PC-3 (cell line): Measurements from ENCODE around the gene FGF12. TPM values are rescaled to one million over a fixed set of nuclear protein-coding genes. Genes with fewer than 3 reads are reported as not detected.

ENCODE experiments used
- ATAC-seq: fragments of 200-7000 bp; cut with Tn5 transposase; 2 replicates; pipeline ENCODE4 v1.9.1; 2020; ENCODE audit warnings: mild to moderate bottlenecking, moderate library complexity
- BruUV-seq: library from RNA; stranded (reverse); fragments of 400-500 nt; replicated peaks from 2 replicates; lab custom pipeline; 2021; lab: Mats Ljungman, UMichigan
- CTCF ChIA-PET: fragments of 300-600 bp; sonication (Branson Sonifier 250); formaldehyde crosslinking; loops from one replicate; lab custom pipeline; 2022; ENCODE audit warnings: antibody characterized with exemption; lab: Charles Lee
- POLR2A ChIA-PET: fragments of 300-600 bp; sonication (Branson Sonifier 250); formaldehyde crosslinking; loops from one replicate; lab custom pipeline; 2022; ENCODE audit warnings: antibody characterized with exemption; ENCODE audit not compliant: unreplicated experiment; lab: Charles Lee
- DNase-seq: peaks from one replicate; pipeline ENCODE4 v3.0.0-alpha.2; 2015
- H2AFZ ChIP-seq: fragments of 300-600 bp; sonication (generic); 2 replicates; pipeline ENCODE4 v1.6.0; 2016; ENCODE audit warnings: antibody characterized with exemption, low read length
- H3F3A ChIP-seq: fragments of 300-600 bp; sonication (generic); one replicate; pipeline ENCODE4 v1.6.0; 2017; ENCODE audit warnings: antibody characterized with exemption, low read length, control low read depth, mild to moderate bottlenecking; ENCODE audit not compliant: unreplicated experiment
- H3K27ac ChIP-seq: fragments of 300-600 bp; sonication (generic); 2 replicates; pipeline ENCODE4 v1.5.1; 2016; ENCODE audit warnings: mild to moderate bottlenecking, low read length
- H3K27me3 ChIP-seq: fragments of 300-600 bp; sonication (generic); 2 replicates; pipeline ENCODE4 v1.6.1; 2016; ENCODE audit warnings: low read length, mixed read lengths
- H3K36me3 ChIP-seq: fragments of 300-600 bp; sonication (generic); 2 replicates; pipeline ENCODE4 v1.6.1; 2016; ENCODE audit warnings: low read depth, mixed run types, low read length, mixed read lengths
- H3K4me1 ChIP-seq: fragments of 300-600 bp; sonication (generic); 2 replicates; pipeline ENCODE4 v1.5.1; 2016; ENCODE audit warnings: low read length; ENCODE audit not compliant: insufficient read depth
- H3K4me2 ChIP-seq: fragments of 300-600 bp; sonication (generic); 2 replicates; pipeline ENCODE4 v1.6.0; 2016; ENCODE audit warnings: low read length
- H3K4me3 ChIP-seq: fragments of 300-600 bp; sonication (generic); 2 replicates; pipeline ENCODE4 v1.5.1; 2016; ENCODE audit warnings: mild to moderate bottlenecking, low read length, mixed read lengths
- H3K79me2 ChIP-seq: fragments of 300-600 bp; sonication (generic); 2 replicates; pipeline ENCODE4 v1.6.1; 2017; ENCODE audit warnings: low read length, mixed read lengths
- H3K9ac ChIP-seq: fragments of 300-600 bp; sonication (generic); 2 replicates; pipeline ENCODE4 v1.6.0; 2016; ENCODE audit warnings: mild to moderate bottlenecking, low read length
- H3K9me2 ChIP-seq: fragments of 300-600 bp; sonication (generic); replicated peaks from 2 replicates; pipeline ENCODE4 v1.6.1; 2016; ENCODE audit warnings: mixed run types, low read length, mixed read lengths
- H3K9me3 ChIP-seq: fragments of 300-600 bp; sonication (generic); 2 replicates; pipeline ENCODE4 v1.6.1; 2016; ENCODE audit warnings: low read length, mixed read lengths
- H4K20me1 ChIP-seq: fragments of 300-600 bp; sonication (generic); 2 replicates; pipeline ENCODE4 v1.6.1; 2016; ENCODE audit warnings: low read length, mixed read lengths
- EZH2 ChIP-seq: fragments of 300-600 bp; sonication (generic); IDR thresholded peaks from one replicate; pipeline ENCODE4 v1.6.1; 2017; ENCODE audit warnings: antibody characterized with exemption, mild to moderate bottlenecking, low read length; ENCODE audit not compliant: unreplicated experiment
- EZH2phosphoT487 ChIP-seq: fragments of 300-600 bp; sonication (generic); IDR thresholded peaks from 2 replicates; pipeline ENCODE4 v1.6.1; 2018; ENCODE audit warnings: mild to moderate bottlenecking, antibody characterized with exemption, low read length, borderline replicate concordance
- intact Hi-C: fragments of 100-400 bp; cut with micrococcal nuclease; formaldehyde crosslinking; loops from 2 replicates; pipeline ENCODE4 v1.9.0; 2023
- total RNA-seq: library from RNA; depleted of rRNA; stranded (reverse); fragments of >200 nt; gene quantifications from 2 replicates; pipeline ENCODE4 v1.2.3, GENCODE V29; 2014
- TF ChIP-seq, protein P1 (sequence below): fragments of 300-600 bp; sonication (generic); conservative IDR thresholded peaks from 2 replicates; pipeline ENCODE4 v1.5.1; 2017; ENCODE audit warnings: antibody characterized with exemption, low read depth, mild to moderate bottlenecking, low read length

FGF12 gene
- total RNA-seq, 1 experiment from 2014 or later, result not detected

DNA sequence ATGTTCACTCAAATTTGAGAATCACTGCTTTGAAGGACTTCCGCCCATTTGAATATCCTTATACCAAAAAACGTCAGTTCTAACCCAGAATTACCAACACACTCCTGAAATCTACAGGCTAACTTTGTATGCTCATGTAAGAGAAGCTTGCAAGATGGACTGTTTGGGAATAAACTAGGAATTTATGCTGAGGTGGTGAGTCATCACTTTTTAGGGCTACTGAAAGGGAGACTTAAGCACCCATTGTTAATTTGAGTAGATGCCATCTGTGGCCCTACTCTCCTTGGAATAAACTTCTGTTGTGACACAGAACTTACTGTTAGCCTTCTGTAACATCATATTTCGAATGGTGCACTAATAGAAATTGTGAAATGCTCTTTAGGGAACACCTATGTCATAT is 74.6 kb downstream of the FGF12 start:
- intact Hi-C loops, result no loop called here
- H3K27me3 ChIP-seq, result peaks cover 47% of the 10 kb centered on the region
- no peaks in the 10 kb centered on the region for H3K79me2 ChIP-seq
- ChIA-PET POLR2A (no interaction called here), CTCF (no interaction called here)
- no peaks in the 10 kb centered on the region for H3K36me3 ChIP-seq
- H3F3A ChIP-seq, result no peaks in the 10 kb centered on the region
- H3K4me1 ChIP-seq, result no peaks in the 10 kb centered on the region
- ATAC-seq (no peak), DNase-seq (no peak)
- H3K9me2 ChIP-seq, result no peaks in the 10 kb centered on the region
- H4K20me1 ChIP-seq, result no peaks in the 10 kb centered on the region
- no peak for TF ChIP-seq EZH2
- TF ChIP-seq, protein P1, sequence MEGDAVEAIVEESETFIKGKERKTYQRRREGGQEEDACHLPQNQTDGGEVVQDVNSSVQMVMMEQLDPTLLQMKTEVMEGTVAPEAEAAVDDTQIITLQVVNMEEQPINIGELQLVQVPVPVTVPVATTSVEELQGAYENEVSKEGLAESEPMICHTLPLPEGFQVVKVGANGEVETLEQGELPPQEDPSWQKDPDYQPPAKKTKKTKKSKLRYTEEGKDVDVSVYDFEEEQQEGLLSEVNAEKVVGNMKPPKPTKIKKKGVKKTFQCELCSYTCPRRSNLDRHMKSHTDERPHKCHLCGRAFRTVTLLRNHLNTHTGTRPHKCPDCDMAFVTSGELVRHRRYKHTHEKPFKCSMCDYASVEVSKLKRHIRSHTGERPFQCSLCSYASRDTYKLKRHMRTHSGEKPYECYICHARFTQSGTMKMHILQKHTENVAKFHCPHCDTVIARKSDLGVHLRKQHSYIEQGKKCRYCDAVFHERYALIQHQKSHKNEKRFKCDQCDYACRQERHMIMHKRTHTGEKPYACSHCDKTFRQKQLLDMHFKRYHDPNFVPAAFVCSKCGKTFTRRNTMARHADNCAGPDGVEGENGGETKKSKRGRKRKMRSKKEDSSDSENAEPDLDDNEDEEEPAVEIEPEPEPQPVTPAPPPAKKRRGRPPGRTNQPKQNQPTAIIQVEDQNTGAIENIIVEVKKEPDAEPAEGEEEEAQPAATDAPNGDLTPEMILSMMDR, result no peak
- no peak for TF ChIP-seq EZH2phosphoT487
- no peak overlapping the region for H3K9ac ChIP-seq
- H3K4me2 ChIP-seq, result no peak overlapping the region
- no peak overlapping the region for H3K27ac ChIP-seq
- no peak overlapping the region for H2AFZ ChIP-seq
- H3K9me3 ChIP-seq, result no peaks in the 10 kb centered on the region
- H3K4me3 ChIP-seq, result no peak overlapping the region
- no TSS peak for BruUV-seq

- H3K9me3 ChIP-seq, result no peaks in the 10 kb centered on the region
- H3K9ac ChIP-seq, result no peak overlapping the region
- H3F3A ChIP-seq, result no peaks in the 10 kb centered on the region
- H3K27me3 ChIP-seq, result peaks cover 41% of the 10 kb centered on the region
- no peaks in the 10 kb centered on the region for H3K79me2 ChIP-seq
- H3K36me3 ChIP-seq, result no peaks in the 10 kb centered on the region
- no peak for DNase-seq
- no peak overlapping the region for H3K27ac ChIP-seq
- TF ChIP-seq EZH2phosphoT487 (no peak), EZH2 (no peak)
- TF ChIP-seq, protein P1, result no peak
- H2AFZ ChIP-seq, result no peak overlapping the region
- CTCF ChIA-PET, result no interaction called here
- H3K9me2 ChIP-seq, result no peaks in the 10 kb centered on the region
- no peak overlapping the region for H3K4me3 ChIP-seq
- BruUV-seq, result no TSS peak
- H3K4me1 ChIP-seq, result no peaks in the 10 kb centered on the region
- H3K4me2 ChIP-seq, result no peak overlapping the region
- POLR2A ChIA-PET, result no interaction called here
- no peak for ATAC-seq
- no peaks in the 10 kb centered on the region for H4K20me1 ChIP-seq
- intact Hi-C loops, result no loop called here
Measured at GRCh38 chr3:192651836-192652512, 75.4 kb downstream of the FGF12 start.

GRCh38 chr3:192645437-192645836 is 81.9 kb downstream of the FGF12 start:
- Histone ChIP-seq H4K20me1 (no peaks in the 10 kb centered on the region), H3K27ac (no peak overlapping the region), H3K4me2 (no peak overlapping the region), H2AFZ (no peak overlapping the region), H3K36me3 (no peaks in the 10 kb centered on the region), H3K27me3 (peaks cover 42% of the 10 kb centered on the region), H3K9ac (no peak overlapping the region), H3F3A (no peaks in the 10 kb centered on the region), H3K9me2 (no peaks in the 10 kb centered on the region), H3K4me3 (no peak overlapping the region), H3K9me3 (no peaks in the 10 kb centered on the region), H3K4me1 (no peaks in the 10 kb centered on the region), H3K79me2 (no peaks in the 10 kb centered on the region)
- intact Hi-C loops, result no loop called here
- ChIA-PET CTCF (no interaction called here), POLR2A (no interaction called here)
- ATAC-seq, result no peak
- DNase-seq, result no peak
- no TSS peak for BruUV-seq
- TF ChIP-seq EZH2, result no peak
- TF ChIP-seq, protein P1, result no peak
- TF ChIP-seq EZH2phosphoT487, result no peak
